HG03196 (cell line): ENCODE measurements around the gene DNAAF1.
"Not testable (repeated sequence)": the region's sequence is repeated elsewhere in the genome, so short reads cannot be mapped to it uniquely, and the experiment has no call there.

Source experiments
- ATAC-seq: cut with Tn5 transposase; IDR thresholded peaks from one replicate; pipeline ENCODE4 v1.9.1; 2021; ENCODE audit not compliant: unreplicated experiment

Gene DNAAF1

GRCh38 chr16:84205123-84205522 is 60.0 kb downstream of the DNAAF1 start:
- not testable (repeated sequence) for ATAC-seq

- no peak for ATAC-seq
Measured at GRCh38 chr16:84205976-84206691, 61.0 kb downstream of the DNAAF1 start.

GRCh38 chr16:84207251-84207650 is 62.1 kb downstream of the DNAAF1 start:
- no peak for ATAC-seq

GRCh38 chr16:84207879-84208278 is 62.8 kb downstream of the DNAAF1 start:
- ATAC-seq, result no peak

GRCh38 chr16:84209989-84210388 is 64.9 kb downstream of the DNAAF1 start:
- no peak for ATAC-seq

- no peak for ATAC-seq
Measured at GRCh38 chr16:84212154-84212553, 67.0 kb downstream of the DNAAF1 start.

GRCh38 chr16:84212631-84213030 is 67.5 kb downstream of the DNAAF1 start:
- ATAC-seq, result no peak

- ATAC-seq, result no peak
Measured at GRCh38 chr16:84214451-84215066, 69.5 kb downstream of the DNAAF1 start.

- ATAC-seq, result no peak
Measured at GRCh38 chr16:84215531-84215930, 70.4 kb downstream of the DNAAF1 start.

- not testable (repeated sequence) for ATAC-seq
Measured at GRCh38 chr16:84216144-84216543, 71.0 kb downstream of the DNAAF1 start.

- no peak for ATAC-seq
Measured at GRCh38 chr16:84218176-84218823, 73.2 kb downstream of the DNAAF1 start.

GRCh38 chr16:84218956-84219355 is 73.8 kb downstream of the DNAAF1 start:
- ATAC-seq, result no peak

- no peak for ATAC-seq
Measured at GRCh38 chr16:84220851-84221250, 75.7 kb downstream of the DNAAF1 start.

- no peak for ATAC-seq
Measured at GRCh38 chr16:84223456-84223855, 78.3 kb downstream of the DNAAF1 start.

- no peak for ATAC-seq
Measured at GRCh38 chr16:84224554-84224953, 79.4 kb downstream of the DNAAF1 start.

GRCh38 chr16:84225126-84225525 is 80.0 kb downstream of the DNAAF1 start:
- ATAC-seq, result no peak

- no peak for ATAC-seq
Measured at GRCh38 chr16:84225571-84225970, 80.5 kb downstream of the DNAAF1 start.

- ATAC-seq, result no peak
Measured at GRCh38 chr16:84226026-84226425, 80.9 kb downstream of the DNAAF1 start.
